Kidney epithelial cell (primary cell): ENCODE measurements around the gene TSHZ2. TPM values are rescaled to one million over a fixed set of nuclear protein-coding genes. Genes with fewer than 3 reads are reported as not detected.

Source experiments
- DNase-seq: peaks from one replicate; pipeline ENCODE4 v3.0.0-alpha.2; 2010; ENCODE audit warnings: low read depth
- H3K27me3 ChIP-seq: 2 replicates; pipeline ENCODE4 v1.6.0; 2011; ENCODE audit warnings: low read length; ENCODE audit not compliant: control insufficient read depth, insufficient read depth
- H3K36me3 ChIP-seq: 2 replicates; pipeline ENCODE4 v1.5.1; 2011; ENCODE audit warnings: low read length; ENCODE audit not compliant: control insufficient read depth, insufficient read depth
- H3K4me3 ChIP-seq: 2 replicates; pipeline ENCODE4 v1.5.1; 2011; ENCODE audit warnings: low read depth, mild to moderate bottlenecking, control low read depth, low read length
- CTCF ChIP-seq: IDR thresholded peaks from 2 replicates; pipeline ENCODE4 v1.5.1; 2011; ENCODE audit warnings: mild to moderate bottlenecking, moderate library complexity, low read length, control low read depth, inconsistent platforms; ENCODE audit not compliant: insufficient read depth, poor library complexity, severe bottlenecking
- total RNA-seq: library from RNA; depleted of rRNA; stranded (reverse); fragments of >200 nt; gene quantifications from 2 replicates; pipeline ENCODE4 v1.2.3, GENCODE V29; 2015

The TSHZ2 gene
- total RNA-seq, 1 donor from 2014 or later: 1.0 TPM

DNA sequence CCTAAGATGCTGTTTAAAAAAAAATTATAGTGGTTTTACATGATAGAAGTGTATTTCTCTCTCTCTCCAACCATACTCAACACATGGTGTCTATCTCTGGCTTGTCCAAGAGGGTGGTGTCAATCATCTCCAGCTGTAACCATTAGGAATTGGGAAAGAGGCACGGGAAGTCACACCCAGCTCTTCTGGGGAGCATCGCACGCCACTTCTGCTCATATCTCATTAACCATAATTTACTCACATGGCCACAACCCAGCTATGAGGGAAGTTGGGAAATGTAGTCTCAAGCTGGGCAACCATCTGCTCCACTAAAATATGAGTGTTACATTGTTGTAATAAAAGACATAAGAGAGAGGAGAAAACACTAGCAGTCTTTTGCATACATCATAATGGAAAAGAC lies 30.4 kb upstream of the TSHZ2 start:
- Histone ChIP-seq H3K4me3 (no peak overlapping the region), H3K36me3 (no peaks in the 10 kb centered on the region), H3K27me3 (no peaks in the 10 kb centered on the region)
- no peak for TF ChIP-seq CTCF
- DNase-seq: no peak

- H3K36me3 ChIP-seq: no peaks in the 10 kb centered on the region
- TF ChIP-seq CTCF: no peak
- H3K27me3 ChIP-seq: no peaks in the 10 kb centered on the region
- H3K4me3 ChIP-seq: no peak overlapping the region
- no peak for DNase-seq
Observed at GRCh38 chr20:52943185-52943841, 28.8 kb upstream of the TSHZ2 start.

DNA sequence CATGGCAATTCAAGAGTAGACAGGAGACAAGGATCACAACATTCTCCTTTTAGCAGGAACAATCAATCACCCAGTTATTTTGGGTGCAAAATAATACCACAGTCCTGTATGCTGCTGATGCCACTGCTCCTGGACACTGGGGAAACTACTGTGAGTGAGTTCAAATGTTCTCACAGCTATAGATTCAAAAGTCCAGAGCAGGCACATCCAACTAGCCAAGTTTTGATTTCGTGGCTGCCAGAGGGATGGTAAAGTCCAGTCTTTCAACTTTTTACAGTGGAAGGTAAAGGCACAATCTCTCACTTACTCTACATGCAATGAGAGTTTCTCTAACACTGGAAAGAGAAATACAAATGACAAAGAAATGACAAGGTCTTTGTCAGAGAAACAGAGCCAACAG lies 26.9 kb upstream of the TSHZ2 start:
- DNase-seq: no peak
- Histone ChIP-seq H3K4me3 (no peak overlapping the region), H3K36me3 (no peaks in the 10 kb centered on the region), H3K27me3 (no peaks in the 10 kb centered on the region)
- TF ChIP-seq CTCF: no peak

DNA sequence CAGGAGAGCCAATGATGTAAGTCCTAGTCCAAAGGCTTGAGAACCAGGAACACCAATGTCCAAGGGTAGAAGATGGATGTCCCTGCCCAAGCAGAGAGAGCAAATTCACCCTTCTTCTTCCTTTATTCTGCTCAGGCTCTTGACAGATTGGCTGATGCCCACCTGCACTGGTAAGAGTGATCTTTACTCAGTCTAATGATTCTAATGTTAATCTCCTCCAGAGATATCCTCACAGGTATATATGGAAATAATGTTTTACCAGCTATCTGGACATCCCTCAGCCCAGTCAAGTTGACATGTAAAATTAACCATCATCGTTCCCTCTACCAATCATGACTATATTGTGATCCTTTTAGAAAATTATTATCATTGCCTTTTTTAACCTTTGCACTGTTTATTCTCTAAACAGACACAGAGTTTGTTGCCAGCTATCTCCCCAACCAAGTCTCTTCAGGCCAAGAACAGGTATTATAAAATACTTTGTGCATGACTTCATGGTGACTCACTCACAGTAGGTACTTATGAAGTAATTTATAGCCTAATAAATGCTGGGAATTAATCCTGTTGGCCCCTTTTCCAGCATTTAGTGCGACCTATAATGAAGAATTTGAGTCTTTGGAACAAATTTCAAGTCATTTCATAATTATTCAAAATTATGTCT lies 26.2 kb upstream of the TSHZ2 start:
- H3K4me3 ChIP-seq: no peak overlapping the region
- no peaks in the 10 kb centered on the region for H3K27me3 ChIP-seq
- no peak for DNase-seq
- no peak for TF ChIP-seq CTCF
- no peaks in the 10 kb centered on the region for H3K36me3 ChIP-seq

GRCh38 chr20:52948491-52948890 lies 23.7 kb upstream of the TSHZ2 start:
- H3K36me3 ChIP-seq: no peaks in the 10 kb centered on the region

More at GRCh38 chr20:52948491-52948890, 23.7 kb upstream of the TSHZ2 start:
- no peaks in the 10 kb centered on the region for H3K27me3 ChIP-seq
- DNase-seq: no peak
- no peak overlapping the region for H3K4me3 ChIP-seq
- TF ChIP-seq CTCF: no peak
